Spleen (tissue), 7 donors: Measurements from ENCODE around the gene CUBN.

ENCODE experiments used
- CTCF ChIP-seq, 11 experiments: fragments of 200-600 bp in 7 of 11; fragments of 450-650 bp in 4 of 11; sonication (generic) in 4 of 11; IDR thresholded peaks in 8 of 11; conservative IDR thresholded peaks in 3 of 11; 1 replicate in 7 of 11; 2 replicates in 4 of 11; pipeline versions ENCODE4 v1.4.0 to v1.8.0; 2016 to 2021; ENCODE audit warnings: antibody characterized with exemption in 11 of 11, inconsistent platforms in 4 of 11, mild to moderate bottlenecking in 1 of 11
- POLR2A ChIP-seq, 3 donors: fragments of 450-650 bp; IDR thresholded peaks; one replicate each; pipeline ENCODE4 v1.5.1; 2017; ENCODE audit warnings: antibody characterized with exemption in 3 of 3, mild to moderate bottlenecking in 1 of 3
- POLR2AphosphoS5 ChIP-seq, 3 donors: sonication (generic); formaldehyde crosslinking; IDR thresholded peaks; one replicate each; pipeline ENCODE4 v1.5.1; 2017; ENCODE audit warnings: antibody characterized with exemption in 3 of 3
- donor health status: DM: no; HTN: no; CAD: no; lungs with moderate emphysema.
- donor health status: DM: no; HTN: no; CAD: no.
- donor health status: DM: no; HTN: no; CAD: no.

- TF ChIP-seq POLR2AphosphoS5 (IDR thresholded peaks at IDR 0.05) (no peak), POLR2A (IDR thresholded peaks at IDR 0.05) (no peak), CTCF (IDR thresholded peaks at IDR 0.05 in 8 of 11, conservative IDR thresholded peaks at IDR 0.05 in 3 of 11) (no peak)
Observed at GRCh38 chr10:17035446-17035845, 94.2 kb downstream of the CUBN start.
